ENCODE results near the gene ADCY5. TPM values are rescaled to one million over a fixed set of nuclear protein-coding genes. Genes with fewer than 3 reads are reported as not detected.

ADCY5 gene
- total RNA-seq, 4 donors from 2014 or later = 3.5 to 44.6 (median 14.5) TPM

- TF ChIP-seq CTCF (IDR thresholded peaks at IDR 0.05) = no peak
- TF ChIP-seq POLR2A (IDR thresholded peaks at IDR 0.05) = no peak
- Histone ChIP-seq H3K4me1 (peaks cover 0 to 7% (median 0%) of the 10 kb centered on the region in 4 donors), H3K27me3 (no peaks in the 10 kb centered on the region), H3K27ac (peak overlapping the region in 2 of 4 donors; percentile 30 to 72), H3K4me3 (no peak overlapping the region), H3K9me3 (no peaks in the 10 kb centered on the region), H3K36me3 (no peaks in the 10 kb centered on the region)
- DNase-seq = peak in 1 of 3 donors; percentile 29
These were observed 117.2 kb downstream of the ADCY5 start for GRCh38 chr3:123331651-123332050.

GRCh38 chr3:123331006-123331405 lies 117.9 kb downstream of the ADCY5 start:
- Histone ChIP-seq H3K9me3 (no peaks in the 10 kb centered on the region), H3K27ac (peak overlapping the region in 2 of 4 donors; percentile 30 to 72), H3K4me1 (peaks cover 0 to 7% (median 0%) of the 10 kb centered on the region in 4 donors), H3K4me3 (no peak overlapping the region), H3K36me3 (no peaks in the 10 kb centered on the region), H3K27me3 (no peaks in the 10 kb centered on the region)
- no peak for TF ChIP-seq CTCF (IDR thresholded peaks at IDR 0.05)
- no peak for TF ChIP-seq POLR2A (IDR thresholded peaks at IDR 0.05)
- peak in 1 of 3 donors; percentile 37 for DNase-seq

GRCh38 chr3:123330441-123330991 lies 118.4 kb downstream of the ADCY5 start:
- no peaks in the 10 kb centered on the region for H3K9me3 ChIP-seq
- H3K4me1 ChIP-seq = peaks cover 0 to 7% (median 0%) of the 10 kb centered on the region in 4 donors
- TF ChIP-seq POLR2A (IDR thresholded peaks at IDR 0.05) (no peak), CTCF (IDR thresholded peaks at IDR 0.05) (no peak)
- peak in 1 of 3 donors; percentile 27 for DNase-seq
- H3K4me3 ChIP-seq = no peak overlapping the region
- no peaks in the 10 kb centered on the region for H3K27me3 ChIP-seq
- no peaks in the 10 kb centered on the region for H3K36me3 ChIP-seq
- H3K27ac ChIP-seq = peak overlapping the region in 2 of 4 donors; percentile 35 to 72

DNA sequence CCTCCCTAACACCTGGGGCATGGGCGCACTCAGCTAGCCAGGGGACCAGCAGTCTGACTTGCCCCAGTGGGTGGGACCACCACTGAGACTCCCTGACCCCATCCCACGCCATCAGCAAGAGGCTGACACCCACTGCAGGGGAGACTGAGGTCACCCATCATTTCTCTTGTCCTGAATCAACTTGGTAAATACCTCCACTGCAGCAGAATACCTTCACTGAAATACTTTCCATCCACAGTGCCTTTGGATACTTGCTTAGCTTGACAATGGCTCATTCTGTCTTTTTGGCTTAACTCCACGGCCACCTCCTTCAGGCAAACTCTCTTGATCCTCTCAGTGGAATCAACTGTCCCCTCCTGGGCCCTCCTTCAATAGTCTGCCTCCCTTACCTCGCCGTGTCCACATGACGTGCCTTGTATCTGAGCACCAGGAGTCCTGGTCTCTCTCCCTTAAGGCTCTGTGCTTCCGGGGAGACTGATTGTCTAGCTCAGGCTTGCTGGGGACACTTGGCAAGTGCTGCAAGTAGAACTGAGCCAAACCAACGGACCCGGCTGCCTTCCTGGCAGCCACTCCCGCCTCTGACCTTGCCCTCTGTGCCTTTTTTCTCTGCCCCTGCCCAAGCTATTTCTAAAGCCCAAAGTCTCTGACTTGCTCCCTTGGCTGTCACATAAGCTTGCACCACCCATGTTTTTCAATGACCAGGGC lies 119.1 kb downstream of the ADCY5 start:
- TF ChIP-seq POLR2A (IDR thresholded peaks at IDR 0.05) (no peak), CTCF (IDR thresholded peaks at IDR 0.05) (no peak)
- Histone ChIP-seq H3K9me3 (no peaks in the 10 kb centered on the region), H3K4me3 (no peak overlapping the region), H3K27me3 (no peaks in the 10 kb centered on the region), H3K27ac (peak overlapping the region in 2 of 4 donors; percentile 35 to 72), H3K4me1 (peaks cover 0 to 7% (median 0%) of the 10 kb centered on the region in 4 donors), H3K36me3 (no peaks in the 10 kb centered on the region)
- DNase-seq = peak in 1 of 3 donors; percentile 48

- H3K27me3 ChIP-seq = no peaks in the 10 kb centered on the region
- H3K4me3 ChIP-seq = no peak overlapping the region
- H3K36me3 ChIP-seq = no peaks in the 10 kb centered on the region
- H3K4me1 ChIP-seq = peaks cover 0 to 7% (median 0%) of the 10 kb centered on the region in 4 donors
- TF ChIP-seq CTCF (IDR thresholded peaks at IDR 0.05) (peak; percentile 56 to 90 (median 88)), POLR2A (IDR thresholded peaks at IDR 0.05) (no peak)
- H3K9me3 ChIP-seq = no peaks in the 10 kb centered on the region
- DNase-seq = peak; percentile 64 to 87 (median 85)
- peak overlapping the region in 1 of 4 donors; percentile 72 for H3K27ac ChIP-seq
These were observed 119.8 kb downstream of the ADCY5 start for GRCh38 chr3:123328851-123329635.

Data from Peyer's patch (tissue), 4 donors.